HG02798 (cell line): ENCODE results near the gene ARAP1.

ENCODE experiments used
- ATAC-seq: cut with Tn5 transposase; IDR thresholded peaks from one replicate; pipeline ENCODE4 v1.9.1; 2021; ENCODE audit warnings: mild to moderate bottlenecking; ENCODE audit not compliant: unreplicated experiment, poor library complexity

Gene ARAP1

DNA sequence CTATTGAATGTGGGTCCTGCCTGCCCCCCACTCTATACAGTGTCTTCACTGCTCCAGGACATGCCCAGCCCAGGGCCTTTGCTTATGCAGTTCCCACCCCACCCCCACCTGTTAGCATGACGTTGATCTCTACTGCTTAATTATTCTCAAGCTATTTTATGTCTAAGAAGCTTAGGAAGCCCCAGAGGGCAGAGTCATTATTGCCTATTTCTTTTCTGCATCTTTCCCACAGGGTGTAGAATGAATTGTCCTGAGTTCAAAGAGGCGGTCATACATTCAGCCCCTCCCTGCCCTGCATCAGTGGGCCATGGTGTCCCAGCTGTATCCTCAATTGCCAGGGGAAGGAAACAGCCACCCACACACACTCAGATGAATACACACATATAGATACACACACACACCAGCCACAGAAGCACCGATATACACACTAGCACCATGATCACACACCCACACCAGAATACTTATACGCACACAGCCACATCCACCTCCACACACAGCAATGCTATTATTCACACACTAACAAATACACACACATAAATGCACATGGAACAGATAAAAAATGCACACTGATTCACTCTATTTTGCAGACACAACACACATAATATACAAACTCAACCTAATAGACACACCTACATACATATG is 79.5 kb downstream of the ARAP1 start:
- ATAC-seq, result no peak

DNA sequence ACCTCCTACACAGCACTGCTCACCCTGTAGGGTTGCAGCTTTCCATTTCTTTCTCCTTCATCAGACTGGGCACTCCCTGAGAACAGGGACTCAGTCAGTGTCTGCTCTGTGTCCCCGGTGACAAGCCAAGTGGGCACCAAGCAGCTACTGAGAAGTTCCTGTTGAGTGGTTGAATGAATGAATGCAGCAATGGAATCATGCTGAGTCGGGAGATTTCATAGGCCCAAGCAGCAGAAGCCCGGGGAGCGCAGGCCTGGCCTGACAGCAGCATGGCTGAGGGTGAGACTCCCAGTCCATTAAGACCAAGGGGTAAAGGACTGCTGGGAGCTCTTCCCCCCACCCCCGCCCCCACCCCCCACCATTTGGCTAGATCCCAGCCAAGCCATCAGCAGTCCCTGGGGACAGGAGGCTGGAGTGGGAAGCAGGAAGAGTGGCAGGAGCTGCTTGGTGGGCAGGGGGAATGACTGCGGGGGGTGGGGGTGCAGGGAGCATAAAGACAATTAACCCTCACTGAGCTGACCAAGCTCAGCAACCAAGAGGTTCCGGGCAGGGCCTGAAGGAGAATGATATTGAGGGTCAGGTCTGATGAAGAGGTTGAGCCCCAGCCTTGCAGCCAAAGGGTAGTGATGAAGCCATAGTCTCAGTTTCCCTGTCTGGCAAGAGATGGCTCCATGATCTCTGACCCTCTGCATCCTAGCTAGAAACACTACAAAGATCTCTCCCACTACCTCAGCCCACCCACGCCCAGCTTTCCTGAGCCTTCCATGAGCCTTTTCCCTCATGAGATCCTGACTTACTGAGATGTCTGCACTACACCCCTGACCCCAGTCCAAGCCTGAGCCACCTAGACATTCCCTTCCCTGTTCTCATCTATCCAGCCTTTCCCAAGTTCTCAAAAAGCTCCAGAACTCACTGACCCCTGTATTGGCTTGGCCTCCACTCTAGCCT is 80.8 kb downstream of the ARAP1 start:
- ATAC-seq, result no peak

DNA sequence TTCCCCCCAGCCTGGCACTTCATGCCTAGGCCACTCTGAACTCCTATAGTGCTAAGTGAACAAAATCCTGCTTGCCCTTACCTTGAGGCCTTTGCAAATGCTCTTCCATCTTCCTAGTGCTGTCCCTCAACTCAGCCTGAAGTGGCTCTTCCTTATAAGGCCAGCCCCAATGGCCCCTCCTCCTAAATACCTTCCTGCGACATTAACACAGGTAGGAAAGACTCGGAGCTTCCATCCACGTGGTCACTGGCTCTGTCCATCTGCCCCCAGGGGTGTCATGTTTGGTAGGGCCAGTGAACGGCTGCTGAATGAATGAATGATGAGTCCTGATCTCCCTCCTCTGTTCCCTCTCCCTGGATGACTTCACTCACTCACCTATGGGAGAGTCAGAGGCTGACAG is 82.2 kb downstream of the ARAP1 start:
- no peak for ATAC-seq

DNA sequence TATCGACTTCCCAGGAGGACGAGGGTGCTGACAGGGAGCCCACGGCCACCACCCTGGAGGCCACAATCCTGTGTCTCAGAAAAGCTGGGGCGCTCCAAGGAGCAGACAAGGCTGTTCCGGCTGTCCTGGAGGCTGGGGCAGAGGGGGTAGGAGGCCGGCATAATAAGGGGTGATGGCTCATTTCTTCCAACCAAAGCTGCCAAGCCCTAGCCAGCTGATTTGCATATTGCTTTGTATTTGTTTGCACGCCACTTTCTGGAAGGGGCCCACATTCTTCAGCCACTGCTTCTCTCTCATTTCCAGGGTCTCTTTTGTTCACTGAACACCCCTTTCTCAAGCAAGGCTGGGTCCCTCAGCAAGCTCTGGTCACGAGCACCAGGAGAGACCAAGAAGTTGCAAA is 82.7 kb downstream of the ARAP1 start:
- ATAC-seq, result no peak

- ATAC-seq, result peak; percentile 95
Measured at GRCh38 chr11:72668629-72669347, 83.4 kb downstream of the ARAP1 start.

- no peak for ATAC-seq
Measured at GRCh38 chr11:72665911-72666472, 86.2 kb downstream of the ARAP1 start.

- ATAC-seq, result no peak
Measured at GRCh38 chr11:72662036-72662435, 90.2 kb downstream of the ARAP1 start.

DNA sequence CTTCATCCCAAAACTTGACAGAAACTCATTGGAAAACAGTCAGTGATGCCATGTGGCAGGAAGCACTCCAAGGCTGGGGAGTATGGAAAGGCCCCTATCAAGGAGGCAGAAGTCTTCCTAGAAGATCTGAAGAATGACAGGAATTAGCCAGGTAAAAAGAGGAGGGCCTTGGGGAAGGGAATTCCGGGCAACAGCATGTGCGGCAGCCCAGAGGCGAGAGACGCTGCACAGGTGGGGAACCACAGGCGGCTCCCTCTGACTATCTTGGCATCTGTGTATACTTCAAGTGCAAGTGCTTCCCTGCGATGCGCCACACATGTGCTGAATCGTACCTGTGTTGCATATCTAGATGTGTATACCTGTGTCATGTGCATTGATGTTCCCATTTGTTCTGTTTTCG is 90.7 kb downstream of the ARAP1 start:
- ATAC-seq, result no peak

GRCh38 chr11:72658989-72659640 is 93.1 kb downstream of the ARAP1 start:
- no peak for ATAC-seq

DNA sequence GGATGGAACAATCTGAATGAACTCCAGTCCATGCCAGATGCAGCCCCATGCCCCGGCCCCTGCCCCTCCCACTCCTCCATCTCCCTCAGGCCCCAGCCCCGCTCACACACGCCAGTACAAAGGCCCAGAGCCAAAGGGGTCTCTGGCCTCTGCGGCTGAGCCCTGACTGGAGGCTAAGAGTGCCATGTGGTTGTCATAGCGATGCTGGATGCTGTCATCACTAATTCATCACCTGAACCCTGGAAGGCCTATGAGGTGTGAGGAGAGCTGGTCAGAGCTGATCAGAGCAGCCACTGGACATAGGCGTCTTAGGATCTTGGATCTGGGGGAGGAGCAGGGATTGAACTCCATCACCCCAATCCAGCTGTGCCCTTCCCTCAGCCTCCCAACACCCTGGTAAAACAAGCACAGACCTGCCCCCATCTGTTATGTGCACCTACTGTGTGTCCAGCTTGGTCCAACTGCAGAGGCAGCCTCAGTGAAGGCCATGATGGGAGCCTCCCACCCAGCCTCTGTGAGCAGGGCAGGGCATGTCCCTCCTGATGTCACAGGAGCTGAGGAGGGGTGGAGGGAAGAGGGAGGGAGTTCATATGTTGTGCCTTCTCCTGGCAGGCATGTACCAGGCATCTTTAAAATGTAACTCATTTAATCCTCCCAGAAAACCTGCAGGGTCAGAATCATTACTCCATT is 94.7 kb downstream of the ARAP1 start:
- no peak for ATAC-seq

DNA sequence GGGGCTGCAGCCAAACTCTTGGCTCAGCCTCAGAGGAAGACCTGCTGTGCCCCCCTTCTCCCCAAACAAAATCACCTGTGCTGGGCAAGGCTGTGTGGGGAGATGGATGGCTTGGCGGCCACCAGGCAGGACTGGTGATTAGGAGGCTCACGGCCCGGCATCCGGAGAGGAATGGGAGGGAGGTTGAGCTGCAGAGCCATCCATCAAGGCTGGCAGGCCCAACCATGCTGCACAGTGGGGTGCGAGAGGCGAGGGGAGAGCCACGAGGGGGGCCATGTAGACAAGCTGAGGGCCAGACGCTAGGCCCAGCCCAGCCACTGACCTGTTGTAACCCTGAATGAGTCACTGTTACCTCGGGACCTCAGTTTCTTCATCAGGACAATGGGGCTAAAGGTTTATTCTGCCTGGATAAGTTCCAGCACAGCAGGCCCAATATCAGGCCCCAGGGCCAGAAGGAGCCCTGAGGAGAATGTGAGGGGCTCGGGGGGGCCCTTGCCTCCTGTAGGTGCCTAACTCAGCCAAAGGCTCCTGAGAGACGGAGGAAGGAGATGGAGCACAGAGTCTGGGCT is 96.2 kb downstream of the ARAP1 start:
- no peak for ATAC-seq

- no peak for ATAC-seq
Measured at GRCh38 chr11:72655014-72655413, 97.2 kb downstream of the ARAP1 start.

GRCh38 chr11:72653649-72654048 is 98.6 kb downstream of the ARAP1 start:
- ATAC-seq, result no peak

- no peak for ATAC-seq
Measured at GRCh38 chr11:72652873-72653630, 99.2 kb downstream of the ARAP1 start.

GRCh38 chr11:72652133-72652532 is 100.1 kb downstream of the ARAP1 start:
- no peak for ATAC-seq

DNA sequence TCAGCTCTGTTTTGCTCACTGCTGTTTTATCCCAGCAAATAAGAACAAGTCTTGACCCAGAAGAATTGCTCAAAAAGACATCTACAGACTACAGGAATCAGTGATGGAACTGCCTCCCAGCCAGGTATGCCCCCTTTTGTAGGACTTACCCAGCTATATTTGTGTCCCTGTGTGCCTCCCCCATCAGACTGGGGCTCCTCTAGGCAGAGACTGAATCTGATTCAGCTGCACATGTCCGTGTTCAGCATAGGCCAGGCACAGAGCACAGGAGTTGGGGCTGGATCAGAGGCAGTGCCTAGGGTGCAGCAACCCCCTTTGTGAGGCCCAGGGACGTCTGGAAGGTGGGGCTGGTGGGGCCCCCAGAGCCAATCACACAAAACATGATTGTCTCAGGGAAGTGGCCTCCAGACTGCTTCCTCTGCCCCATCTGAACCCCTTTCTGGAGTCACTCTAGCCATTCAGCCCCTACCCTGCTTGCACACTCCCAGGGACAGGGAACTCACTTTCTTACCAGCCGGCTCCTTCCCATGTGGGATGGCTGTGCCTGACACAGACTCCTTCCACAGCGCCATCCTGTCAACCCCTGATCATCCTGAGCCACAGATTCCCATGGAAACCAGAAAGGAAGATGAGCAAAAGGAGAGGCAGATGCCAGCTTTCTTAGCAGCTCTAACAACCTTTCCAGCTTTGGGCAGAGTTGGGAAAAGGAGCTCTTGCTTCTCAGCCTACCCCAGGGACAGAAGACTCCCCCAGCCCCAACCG is 102.8 kb downstream of the ARAP1 start:
- no peak for ATAC-seq

GRCh38 chr11:72648384-72649136 is 103.6 kb downstream of the ARAP1 start:
- no peak for ATAC-seq
